G401.6 (cell line): ENCODE measurements around the gene ABTB2.
"Not testable (repeated sequence)": the region's sequence is repeated elsewhere in the genome, so short reads cannot be mapped to it uniquely, and the experiment has no call there.

ENCODE experiments used
- FAIRE-seq: peaks from 2 replicates; lab custom pipeline; 2012; peaks lifted over from hg19 to GRCh38; lab: Jason Lieb, UNC

Gene ABTB2

GRCh38 chr11:34261095-34261494 is 96.7 kb downstream of the ABTB2 start:
- no peak for FAIRE-seq

DNA sequence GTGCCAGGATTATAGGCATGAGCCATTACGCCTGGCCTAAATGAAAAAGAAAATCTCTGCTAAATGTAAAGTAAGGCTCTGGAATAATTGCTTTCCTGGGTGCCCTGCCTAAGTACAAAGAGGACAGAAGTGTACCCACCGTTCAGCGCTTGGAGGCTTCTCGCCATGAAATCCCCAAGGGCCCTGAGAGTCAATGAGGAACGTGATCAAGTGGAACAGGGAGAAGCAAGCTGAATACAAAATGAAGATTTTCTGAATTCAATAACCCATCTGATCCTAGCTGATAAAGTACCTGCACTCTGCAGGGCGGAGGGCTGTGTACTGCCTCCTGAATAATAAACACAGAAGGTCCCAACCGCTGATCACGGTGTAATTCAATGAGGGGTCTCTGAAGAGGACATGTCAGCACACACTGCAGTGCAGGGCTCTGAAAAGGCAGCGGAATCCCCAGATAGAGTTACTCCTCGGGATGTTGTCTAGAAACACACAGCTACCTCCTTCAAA is 97.7 kb downstream of the ABTB2 start:
- no peak for FAIRE-seq

DNA sequence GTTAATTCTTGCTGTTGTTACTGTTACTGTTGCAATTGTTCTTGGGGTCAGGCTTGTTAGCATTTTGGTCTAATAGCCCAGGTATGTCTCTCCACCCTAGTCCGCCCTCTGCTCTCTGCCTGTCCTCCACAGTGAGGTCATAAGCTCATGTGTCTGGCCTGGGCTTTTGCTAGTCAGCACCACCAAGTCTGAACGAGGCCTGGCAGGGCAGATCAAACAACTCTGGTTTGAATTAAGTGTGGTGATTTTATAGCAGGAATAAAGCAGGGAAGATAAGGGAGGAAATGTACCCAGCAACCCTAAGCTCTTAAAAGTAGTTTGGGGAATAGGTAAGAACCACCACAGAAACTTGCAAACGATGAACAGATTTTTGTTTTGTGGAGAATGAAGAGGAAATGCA is 98.7 kb downstream of the ABTB2 start:
- FAIRE-seq, result no peak

DNA sequence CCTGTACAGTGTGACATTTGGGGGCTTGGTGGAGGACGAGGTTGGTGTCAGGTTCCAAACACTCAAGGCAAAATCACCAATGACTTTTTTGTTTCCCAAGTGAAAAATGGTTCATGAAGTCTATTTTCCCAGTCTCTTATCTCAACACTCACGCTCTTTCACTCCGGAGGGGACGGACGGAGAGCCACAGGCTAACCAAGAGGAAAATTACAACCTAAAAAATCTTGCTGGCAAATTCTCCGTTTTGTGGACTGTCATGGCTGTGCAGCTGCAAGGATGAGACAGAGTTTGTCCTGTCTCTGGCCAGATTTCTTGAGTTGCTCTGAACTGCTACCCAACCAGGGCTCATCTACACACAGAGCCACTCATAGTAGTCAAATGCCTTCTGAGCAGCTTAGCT is 101.2 kb downstream of the ABTB2 start:
- FAIRE-seq, result no peak

DNA sequence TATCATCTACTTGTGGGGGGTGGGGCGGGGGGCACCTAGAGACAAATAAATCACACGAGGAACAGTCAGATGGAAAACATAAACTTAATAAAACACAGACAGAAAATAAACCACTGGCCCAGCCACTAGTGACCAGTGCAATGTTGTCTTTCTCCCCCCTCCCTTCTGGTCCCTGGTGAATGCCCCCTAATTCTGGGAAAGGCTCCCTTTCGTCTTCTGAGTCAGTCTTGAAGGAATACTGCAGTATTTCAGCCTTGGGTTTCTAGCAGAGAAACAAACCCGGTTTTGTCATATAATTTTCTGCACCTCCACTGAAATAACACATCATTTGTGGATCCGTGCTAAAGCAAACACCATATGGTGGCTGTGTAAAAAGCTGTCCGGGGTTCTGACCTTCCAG is 101.7 kb downstream of the ABTB2 start:
- FAIRE-seq, result no peak

GRCh38 chr11:34255101-34255500 is 102.7 kb downstream of the ABTB2 start:
- FAIRE-seq, result no peak

DNA sequence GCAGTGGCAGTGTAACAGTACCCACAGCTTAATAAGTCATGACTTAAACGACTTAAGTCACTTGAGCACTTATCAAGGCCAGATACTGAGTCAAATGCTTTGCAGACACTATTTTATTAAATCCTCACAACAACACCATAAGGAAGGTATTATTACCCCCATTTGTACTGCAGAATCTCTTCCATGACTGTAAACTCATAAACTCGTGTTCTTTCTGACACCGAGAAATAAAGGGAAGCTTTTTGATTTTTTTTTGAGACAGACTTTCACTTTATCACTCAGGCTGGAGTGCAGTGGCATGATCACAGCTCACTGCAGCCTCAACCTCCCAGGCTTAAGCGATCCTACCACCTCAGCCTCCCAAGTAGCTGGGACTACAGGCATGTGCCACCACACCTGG is 103.8 kb downstream of the ABTB2 start:
- FAIRE-seq, result no peak

DNA sequence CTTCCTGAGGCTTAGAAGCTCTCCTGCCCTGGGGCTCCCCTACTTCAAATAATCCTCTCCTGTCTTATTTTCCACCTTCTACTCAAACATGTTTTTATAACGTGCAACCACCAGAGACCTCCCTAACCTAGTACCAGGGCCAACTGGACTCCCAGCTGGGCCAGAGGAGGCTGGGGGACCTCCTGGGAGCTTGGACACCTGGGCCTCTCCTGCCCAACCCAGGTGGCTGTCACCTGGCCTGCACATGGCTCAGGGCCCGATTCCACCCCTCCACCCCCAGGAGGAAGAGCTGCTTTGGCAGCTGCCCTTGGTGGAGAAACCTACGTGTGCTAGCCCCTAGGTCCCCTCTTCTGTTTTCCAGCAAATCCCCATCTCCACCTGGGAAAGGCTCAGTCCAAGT is 105.2 kb downstream of the ABTB2 start:
- no peak for FAIRE-seq

DNA sequence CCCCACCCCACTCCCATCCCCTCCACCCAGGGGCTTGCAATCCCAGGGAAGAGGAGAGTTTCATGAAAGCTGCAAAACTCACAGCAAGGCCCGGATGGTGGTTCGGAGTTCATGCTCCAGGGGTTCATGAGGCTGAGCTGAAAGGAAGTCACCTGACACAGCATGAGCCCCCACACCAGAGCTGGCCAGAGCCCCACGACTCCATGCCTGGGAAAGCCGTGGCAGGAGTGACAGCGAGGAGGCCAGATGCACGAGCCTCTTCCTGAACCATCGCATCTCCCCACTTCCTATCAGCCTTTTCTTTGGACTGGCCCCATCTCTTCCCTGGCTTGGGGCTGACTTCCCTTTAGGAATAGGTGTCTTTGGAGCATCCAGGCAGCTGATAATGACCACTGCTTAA is 105.8 kb downstream of the ABTB2 start:
- FAIRE-seq, result no peak

GRCh38 chr11:34251589-34251980 is 106.2 kb downstream of the ABTB2 start:
- FAIRE-seq, result no peak

- FAIRE-seq, result no peak
Measured at GRCh38 chr11:34250732-34251588, 106.8 kb downstream of the ABTB2 start.

GRCh38 chr11:34250211-34250610 is 107.6 kb downstream of the ABTB2 start:
- no peak for FAIRE-seq

DNA sequence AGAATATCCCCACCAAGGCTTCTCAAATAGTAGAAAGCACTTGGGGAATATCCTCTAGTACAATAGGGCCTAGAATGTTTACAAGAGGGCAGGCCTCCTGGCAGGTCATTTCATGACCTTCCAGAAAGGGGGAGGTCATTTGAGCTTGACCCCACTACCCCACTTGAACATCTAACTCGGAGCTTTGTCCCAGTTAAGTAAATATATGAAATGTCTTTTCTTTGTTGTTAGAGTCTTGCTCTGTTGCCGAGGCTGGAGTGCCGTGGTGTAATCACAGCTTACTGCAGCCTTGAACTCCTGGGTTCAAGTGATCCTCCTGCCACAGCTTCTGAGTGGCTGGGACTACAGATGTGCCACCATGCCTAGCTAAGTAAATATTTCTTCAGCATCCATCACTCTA is 108.4 kb downstream of the ABTB2 start:
- no peak for FAIRE-seq

- not testable (repeated sequence) for FAIRE-seq
Measured at GRCh38 chr11:34246511-34246910, 111.3 kb downstream of the ABTB2 start.

DNA sequence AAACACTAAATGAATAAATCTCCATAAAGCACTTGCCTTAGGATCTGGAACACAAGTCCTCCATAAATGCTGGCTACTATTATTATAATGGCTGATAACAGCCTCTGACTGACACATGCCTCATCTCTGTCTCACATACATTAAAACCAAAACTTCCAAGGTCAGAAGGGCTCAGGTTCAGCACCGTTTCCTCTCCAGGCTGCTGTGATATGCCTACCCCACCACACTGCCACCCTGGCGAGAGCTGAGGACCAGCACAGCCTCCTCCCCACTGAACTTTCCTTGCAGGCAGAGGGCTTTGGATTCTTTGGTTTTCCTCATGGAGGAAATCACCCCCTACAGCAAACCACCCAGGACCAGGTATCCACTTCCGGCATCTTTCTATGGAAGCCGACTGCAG is 112.8 kb downstream of the ABTB2 start:
- no peak for FAIRE-seq

- no peak for FAIRE-seq
Measured at GRCh38 chr11:34243600-34244464, 114.0 kb downstream of the ABTB2 start.

GRCh38 chr11:34242037-34242625 is 115.7 kb downstream of the ABTB2 start:
- no peak for FAIRE-seq

GRCh38 chr11:34240150-34240494 is 117.7 kb downstream of the ABTB2 start:
- no peak for FAIRE-seq

DNA sequence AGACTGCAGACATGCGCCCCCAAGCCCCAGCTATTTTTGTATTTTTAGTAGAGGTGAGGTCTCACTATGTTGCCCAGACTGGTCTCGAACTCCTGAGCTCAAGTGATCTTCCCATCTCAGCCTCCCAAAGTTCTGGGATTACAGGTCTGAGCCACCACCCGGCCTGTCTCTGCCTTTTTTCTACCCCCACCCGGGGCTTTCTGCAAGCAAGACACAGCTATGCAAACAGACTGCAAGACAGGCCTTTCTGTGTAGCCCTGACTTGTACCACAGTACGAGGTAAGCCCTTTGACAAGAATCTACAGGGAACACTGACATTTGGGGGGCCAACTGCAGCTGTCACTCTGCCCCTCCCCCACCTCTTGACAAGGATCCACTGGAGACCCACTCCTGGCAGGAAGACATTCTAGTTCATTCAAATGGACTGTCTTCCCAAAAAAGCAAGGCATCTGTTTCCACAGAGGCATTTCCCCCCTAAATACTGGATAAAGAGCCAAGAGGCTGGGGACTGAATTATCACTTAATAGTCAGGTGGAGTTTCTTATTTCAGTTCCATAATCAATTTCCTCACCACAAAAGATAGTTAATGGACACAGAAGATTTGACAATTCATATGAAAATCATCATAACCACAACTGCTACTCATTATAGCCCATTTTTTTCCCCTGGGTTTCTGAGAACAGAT is 118.2 kb downstream of the ABTB2 start:
- FAIRE-seq, result no peak

GRCh38 chr11:34238966-34239365 is 118.8 kb downstream of the ABTB2 start:
- no peak for FAIRE-seq

DNA sequence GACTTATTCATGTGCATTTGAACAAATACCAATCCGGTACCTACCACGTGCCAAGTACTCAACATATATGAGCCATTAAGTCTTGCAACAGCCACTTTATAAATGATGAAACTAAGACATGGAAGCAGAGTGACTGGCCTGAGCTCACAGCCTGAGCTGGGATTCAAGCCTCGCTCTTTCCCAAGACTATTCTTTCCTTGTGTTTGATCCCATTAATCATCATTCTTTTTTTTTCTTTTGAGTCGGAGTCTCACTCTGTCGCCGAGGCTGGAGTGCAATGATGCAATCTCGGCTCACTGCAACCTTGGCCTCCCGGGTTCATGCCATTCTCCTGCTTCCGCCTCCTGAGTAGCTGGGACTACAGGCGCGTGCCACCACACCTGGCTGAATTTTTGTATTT is 119.3 kb downstream of the ABTB2 start:
- no peak for FAIRE-seq

GRCh38 chr11:34236572-34236971 is 121.2 kb downstream of the ABTB2 start:
- no peak for FAIRE-seq
